Inferior parietal cortex (tissue), 1 donor: ENCODE measurements around the gene ST7.
"Not testable (repeated sequence)": the region's sequence is repeated elsewhere in the genome, so short reads cannot be mapped to it uniquely, and the experiment has no call there.

Experiments
- DNase-seq: peaks from one replicate; pipeline ENCODE4 v3.0.0-alpha.2; 2016; ENCODE audit errors: extremely low spot score

ST7 gene

DNA sequence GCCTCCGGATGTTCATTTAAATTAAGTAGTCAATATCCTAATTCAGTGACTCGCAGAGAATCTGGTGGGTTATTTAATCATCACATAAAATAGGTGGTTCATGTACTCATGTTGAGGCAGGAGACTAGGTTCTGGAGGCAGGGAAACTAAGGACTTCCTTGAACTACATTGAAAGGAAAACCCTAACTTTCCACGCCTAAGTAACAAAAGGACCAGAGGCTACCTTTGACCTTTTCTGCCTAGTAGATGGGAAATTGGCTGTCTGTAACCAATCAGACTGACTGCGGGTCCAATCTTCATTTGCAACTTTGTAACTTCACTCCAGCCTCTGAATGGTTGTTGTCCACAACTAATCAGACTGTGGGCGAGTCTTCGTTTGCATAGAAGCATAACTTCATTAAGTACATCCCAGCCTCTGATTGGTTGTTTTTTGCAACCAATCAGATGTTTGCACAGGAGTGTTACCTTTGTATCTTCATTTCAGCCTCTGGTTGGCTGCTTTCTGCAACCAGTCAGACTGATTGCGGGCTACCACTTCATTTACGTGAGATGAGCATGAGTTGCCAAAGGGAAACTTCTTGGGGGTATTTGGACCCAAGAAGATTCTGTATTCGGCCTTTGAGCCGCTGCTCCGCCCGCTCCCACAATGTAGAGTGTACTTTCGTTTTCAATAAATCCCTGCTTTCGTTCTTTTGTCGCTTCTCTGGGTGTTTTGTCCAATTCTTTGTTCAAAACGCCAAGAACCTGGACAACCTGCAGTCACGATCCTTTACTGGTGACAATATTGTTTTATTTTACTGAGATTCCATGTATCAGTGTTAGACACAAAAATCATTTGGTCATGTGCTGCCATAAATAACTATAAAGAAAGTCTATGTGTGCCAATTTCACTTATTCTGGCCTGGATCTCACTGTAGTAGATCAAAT lies 1.7 kb upstream of the ST7 start:
- peak; percentile 43 for DNase-seq

DNA sequence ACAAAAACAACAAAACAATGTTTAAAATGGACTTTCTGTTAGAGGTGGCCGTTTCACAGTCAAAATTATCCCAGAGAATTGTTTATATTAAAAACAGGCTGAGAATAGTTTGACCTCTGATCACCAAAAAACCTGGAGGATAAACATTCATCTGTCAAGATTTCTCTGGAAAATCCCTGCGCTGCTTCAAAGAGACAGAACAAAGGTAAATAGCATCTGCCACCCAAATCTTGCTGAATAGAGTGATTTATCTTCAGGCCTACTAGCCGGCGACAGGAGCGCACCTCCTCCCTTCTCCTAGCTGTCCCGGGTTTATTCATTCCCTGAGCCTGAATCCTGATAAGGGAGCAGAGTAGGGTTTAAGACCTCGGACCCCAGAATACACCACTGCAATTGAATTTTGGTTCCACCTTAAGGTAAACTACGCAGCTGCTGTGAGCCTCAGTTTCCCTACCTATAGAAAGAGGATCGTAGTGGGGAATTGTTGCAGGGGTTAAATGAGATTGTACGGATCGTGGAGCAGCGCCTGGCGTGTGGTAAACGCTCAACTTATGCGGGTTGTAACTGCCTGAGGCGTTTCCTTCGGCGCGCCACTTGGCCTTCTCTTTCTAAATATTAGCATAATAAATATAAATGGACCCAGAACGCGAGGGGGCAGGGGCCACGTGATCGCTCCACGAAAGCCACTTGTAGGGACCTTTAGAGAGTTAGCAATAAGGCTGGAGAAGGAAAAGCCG lies 498 bp upstream of the ST7 start:
- peak; percentile 44 for DNase-seq

DNA sequence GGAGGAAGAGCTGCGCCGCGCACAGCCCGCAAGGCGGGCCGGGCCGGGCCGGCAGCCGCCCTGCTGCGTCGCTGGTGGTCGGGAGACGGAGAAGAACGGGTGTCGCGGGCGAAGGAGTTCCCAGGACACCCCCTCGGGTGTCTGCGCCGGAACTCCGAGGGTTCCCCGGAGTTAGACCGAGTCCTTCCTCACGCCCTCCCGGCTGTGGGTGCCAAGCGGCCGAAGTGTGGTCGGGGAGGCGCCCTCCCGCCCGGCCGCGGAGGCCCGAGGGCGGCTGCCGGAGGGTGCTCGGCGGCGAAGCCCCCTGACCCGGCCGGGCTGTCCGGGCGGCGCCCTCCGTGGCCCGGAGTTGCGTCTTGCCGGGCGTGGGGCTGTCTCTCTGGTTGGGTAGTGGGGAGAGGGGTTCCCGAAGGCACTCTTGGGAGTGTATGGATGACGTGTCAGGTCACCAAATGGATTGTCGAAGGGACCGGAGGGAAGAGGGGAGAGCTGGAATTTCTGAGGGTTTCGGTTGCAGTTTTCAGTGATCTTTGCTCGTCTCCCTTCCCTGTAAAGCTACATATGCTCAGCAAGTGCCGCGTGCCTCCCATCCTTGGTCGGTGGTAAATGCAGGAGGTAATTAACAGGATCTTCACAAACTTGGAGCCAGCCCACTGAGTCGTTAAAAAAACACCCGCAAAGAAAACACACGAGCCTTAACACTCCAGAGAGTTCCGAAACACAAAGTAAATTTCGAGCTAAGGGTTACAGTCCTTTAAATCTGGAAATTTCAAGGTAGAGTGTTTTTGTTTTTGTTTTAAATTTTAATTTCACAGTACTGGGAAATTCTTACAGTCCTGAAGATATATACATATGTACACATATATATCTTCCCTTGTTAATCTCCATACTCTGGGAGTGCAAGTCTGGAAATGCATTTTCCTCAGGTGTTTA lies 871 bp downstream of the ST7 start:
- peak; percentile 64 for DNase-seq

DNA sequence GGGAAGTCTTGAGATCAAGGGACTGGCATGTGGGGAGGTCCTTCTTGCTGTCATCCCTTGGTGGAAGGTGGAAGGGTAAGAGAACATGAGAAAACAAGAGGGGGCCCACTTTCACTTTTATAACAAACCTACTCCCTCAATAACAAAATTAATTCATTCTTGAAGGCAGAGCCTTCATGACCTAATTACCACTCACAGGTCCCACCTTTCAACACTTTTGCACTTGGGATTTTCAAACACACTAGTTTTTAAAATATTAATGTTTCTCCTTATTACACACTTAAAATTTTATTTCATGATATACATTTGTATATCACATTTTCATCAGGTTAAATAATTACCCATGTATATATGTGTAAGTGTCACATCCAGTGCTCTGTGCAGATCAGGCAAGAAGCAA lies 2.0 kb downstream of the ST7 start:
- no peak for DNase-seq

DNA sequence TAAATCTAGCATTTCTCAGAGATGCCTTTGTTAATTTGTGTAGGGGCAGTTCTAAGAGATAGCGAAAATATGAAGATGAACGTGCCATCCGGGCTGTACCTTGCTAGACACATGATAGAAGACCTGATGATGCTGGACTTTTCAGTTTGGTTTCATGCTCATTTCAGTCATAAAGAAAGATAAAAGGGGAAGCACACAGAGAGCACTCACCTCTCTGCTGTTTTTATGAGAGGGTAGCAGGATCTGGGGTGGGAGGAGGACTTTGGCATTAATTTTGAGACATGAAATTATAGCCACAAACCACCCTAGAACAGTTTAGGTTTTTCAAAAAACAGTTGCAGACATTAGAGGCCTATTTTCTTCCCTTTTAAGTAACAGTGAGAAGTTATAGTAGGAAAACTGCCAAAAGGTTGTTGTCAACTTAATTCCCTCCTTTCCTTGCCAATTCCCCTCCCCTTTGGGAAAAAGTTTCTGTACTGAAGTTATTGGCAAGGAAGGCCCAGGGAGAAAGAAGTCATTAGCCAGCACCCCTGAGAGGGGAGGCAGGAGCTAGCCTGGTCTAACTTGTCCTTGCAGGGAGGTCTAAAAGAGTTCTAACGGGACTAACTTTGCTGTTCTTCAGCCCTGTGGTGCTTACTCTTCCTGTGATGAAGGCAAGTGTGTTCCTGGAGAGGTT lies 2.6 kb downstream of the ST7 start:
- no peak for DNase-seq

DNA sequence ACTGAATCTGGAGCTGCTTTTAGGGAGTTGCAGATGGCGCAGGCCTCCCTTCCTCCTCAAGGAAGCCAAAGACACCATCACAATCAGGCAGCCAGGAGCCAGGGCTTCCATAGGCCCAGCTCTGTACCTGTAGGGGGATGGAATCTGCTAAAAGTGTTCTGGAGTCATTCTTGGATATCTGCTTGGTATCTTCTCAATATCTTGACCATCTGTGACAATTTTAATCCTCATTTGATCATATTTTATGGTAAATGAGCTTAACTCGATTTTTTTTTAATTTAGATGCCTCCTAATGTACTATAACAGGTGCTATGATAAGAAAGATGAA lies 3.1 kb downstream of the ST7 start:
- DNase-seq: no peak

DNA sequence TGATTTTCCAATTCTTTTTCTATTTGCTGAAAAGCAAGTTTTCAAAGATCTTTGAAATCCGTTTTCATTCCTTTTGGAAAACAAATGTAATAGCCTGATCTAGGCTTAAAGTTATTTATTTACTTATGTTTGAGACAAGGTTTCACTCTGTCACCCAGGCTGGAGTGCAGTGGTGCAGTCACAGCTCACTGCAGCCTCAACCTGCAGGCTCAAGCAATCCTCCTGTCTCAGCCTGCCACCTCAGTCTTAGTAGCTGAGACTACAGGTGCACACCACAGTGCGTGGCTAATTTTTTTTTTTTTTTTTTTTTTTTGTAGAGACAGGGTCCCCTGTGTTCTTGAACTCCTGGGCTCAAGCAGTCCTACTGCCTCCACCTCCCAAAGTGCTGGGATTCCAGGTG lies 4.6 kb downstream of the ST7 start:
- no peak for DNase-seq

DNA sequence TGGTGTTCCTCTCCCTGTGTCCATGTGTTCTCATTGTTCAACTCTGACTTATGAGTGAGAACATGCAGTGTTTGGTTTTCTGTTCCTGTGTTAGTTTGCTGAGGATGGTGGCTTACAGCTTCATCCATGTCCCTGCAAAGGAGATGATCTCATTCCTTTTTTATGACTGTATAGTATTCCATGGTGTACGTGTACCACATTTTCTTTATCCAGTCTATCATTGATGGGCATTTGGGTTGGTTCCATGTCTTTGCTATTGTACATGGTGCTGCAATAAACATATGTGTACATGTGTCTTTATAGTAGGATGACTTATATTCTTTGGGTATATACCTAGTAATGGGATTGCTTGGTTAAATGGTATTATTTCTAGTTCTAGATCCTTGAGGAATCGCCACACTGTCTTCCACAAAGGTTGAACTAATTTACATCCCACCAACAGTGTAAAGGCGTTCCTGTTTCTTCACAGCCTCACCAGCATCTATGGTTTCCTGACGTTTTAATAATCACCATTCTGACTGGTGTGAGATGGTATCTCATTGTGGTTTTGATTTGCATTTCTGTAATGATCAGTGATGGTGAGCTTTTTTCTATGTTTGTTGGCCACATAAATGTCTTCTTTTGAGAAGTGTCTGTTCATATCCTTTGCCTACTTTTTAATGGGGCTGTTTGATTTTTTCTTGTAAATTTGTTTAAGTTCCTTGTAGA lies 8.8 kb downstream of the ST7 start:
- DNase-seq: not testable (repeated sequence)

DNA sequence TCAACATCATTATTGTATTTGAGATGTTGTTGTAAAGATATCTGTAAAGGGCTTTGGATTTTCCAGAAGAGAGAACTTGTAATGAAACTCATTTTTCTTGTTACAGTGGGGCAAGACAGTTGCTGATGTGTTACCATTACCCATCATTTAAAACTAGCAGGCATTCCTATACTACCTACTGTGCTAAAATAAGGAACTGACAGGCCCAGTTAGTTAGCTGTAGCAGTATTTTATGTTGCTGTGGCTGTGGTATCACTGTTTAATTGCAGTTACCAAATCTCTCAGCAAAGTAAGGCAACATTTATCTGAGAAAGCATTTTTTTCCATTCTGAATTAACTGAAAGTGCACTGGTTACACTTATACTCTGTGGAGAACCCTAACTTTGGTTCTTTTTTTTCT lies 9.9 kb downstream of the ST7 start:
- DNase-seq: no peak

DNA sequence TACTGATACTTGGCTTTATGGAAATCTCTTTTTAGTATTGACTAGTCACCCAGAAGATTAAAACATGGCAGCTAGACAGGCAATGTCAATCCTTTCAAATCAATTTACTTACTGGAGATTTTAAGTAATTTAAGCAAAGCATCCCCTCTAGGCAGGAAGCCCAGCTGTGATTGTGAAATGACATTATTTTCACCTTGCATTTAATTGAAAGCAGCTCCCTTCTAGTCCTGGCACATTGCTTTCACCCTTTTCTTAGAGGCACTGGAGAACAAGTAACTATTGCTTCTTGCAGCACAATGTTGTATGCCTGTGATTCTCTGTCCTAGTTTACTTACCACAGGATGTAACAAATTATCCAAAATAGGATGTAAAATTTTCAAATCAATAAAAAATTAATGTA lies 13.3 kb downstream of the ST7 start:
- DNase-seq: no peak

DNA sequence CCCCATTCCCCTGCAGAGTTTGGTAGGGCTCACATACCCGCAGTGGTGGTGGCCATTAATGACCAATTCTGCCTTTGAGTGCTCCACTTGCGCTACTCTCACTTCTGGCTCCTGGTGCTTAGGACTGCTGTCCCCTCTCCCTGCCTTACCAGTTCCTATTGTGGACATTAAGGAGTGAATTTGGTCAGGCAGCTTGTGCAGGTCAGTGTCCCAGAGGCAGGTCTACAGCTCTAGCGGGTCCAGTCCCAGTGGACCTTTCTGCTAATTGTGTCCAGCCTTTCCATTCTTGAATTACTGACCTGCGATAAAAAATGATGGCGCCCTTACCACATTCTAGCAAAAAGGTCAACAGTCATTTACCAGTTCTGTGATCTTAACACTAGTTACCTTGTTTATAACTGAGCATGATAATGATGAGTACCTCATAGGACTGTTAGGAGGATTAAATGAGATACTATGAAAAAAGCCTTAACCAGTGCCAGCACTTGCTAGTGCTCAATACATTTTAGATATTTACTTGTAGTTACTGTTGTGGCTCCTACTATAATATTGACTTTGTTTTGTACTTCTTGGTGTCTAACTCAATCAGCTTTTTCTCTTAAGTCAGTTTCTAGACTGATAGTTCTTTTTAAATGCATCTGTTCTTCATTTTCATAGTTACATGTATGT lies 14.1 kb downstream of the ST7 start:
- DNase-seq: no peak

DNA sequence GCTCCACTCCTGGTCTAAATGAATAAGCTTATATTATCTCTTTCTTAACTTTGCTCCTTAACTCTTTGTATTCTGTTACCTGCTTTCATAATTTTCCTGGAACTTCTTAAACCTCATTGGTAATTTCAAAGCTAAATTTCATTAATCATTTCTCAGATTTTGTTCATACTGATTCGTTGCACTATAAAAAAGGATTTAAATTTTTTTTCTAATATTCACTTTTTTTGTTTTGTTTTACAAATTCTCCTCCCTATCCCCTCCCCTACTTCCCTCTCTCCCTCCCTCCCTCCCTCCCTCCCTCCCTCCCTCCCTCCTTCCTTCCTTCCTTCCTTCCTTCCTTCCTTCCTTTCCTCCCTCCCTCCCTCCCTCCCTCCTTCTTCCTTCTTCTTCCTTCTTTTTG lies 14.7 kb downstream of the ST7 start:
- DNase-seq: no peak

DNA sequence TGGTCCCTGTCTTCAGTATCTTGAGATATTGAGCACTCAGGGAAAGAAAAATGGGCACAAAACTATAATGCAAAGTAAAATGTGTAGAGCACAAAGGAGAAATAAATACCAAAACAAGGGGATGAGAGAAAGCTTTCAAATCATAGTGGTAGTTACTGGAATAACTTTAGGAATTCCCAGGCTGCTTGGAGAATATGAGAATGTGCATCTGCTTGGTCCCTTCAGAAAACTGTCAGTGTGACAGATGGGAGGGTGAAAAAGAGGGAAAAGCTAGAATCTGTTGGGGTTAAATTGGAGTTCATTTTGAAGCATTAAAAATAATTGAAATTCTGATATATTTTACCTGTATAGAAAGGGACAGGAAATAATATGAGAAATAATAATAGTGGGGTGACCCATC lies 15.3 kb downstream of the ST7 start:
- no peak for DNase-seq

DNA sequence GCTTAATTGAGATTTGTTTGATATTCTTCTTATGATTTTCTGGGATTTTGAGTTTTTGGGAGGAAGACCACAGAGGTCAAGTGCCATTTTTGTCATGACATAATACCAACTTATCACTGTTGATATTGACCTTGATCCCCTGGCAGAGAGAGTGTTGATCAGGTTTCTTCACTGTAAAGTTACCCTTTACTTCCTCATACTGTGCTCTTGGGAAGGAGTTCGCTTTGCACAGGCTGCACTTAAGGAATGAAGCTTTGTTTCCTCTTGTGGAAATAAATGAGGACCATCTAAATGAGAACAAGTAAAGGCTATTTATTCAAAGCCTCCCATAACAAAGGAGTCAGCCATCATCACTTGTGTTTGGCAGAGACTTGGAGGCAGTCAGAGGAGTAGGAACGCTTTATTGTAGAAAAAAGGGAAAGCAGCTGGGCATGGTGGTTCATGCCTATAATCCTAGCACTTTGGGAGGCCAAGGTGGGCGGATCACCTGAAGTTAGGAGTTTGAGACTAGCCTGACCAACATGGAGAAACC lies 16.1 kb downstream of the ST7 start:
- DNase-seq: no peak

DNA sequence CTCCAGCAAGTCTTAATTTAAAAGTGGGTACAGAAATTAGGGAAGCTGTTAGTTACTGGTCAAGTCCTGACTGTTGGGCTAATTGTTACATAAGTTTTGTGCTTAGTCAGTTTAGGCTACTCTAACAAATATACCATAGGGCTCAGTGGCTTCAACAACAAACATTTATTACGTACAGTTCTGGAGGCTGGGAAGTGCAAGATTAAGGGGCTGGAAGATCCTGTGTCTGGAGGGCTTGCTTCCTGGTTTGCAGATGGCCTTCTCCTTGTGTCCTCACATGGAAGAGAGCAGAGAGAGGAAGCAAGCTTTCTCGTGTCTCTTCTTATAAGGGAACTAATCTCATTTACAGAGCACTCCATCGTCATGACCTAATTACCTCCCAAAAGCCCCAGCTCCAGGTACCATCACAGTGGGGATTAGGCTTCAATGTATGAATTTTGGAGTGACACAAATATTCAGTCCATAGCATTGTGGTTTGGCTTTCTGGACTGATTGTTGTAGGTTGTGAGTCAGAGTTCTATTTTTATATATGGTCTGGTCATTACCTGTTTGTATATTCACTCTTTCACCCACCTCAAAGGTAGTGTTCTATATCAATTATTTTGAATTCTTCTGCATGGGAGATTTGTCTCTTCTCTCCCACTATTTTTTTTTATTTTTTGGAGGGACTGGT lies 17.1 kb downstream of the ST7 start:
- no peak for DNase-seq

DNA sequence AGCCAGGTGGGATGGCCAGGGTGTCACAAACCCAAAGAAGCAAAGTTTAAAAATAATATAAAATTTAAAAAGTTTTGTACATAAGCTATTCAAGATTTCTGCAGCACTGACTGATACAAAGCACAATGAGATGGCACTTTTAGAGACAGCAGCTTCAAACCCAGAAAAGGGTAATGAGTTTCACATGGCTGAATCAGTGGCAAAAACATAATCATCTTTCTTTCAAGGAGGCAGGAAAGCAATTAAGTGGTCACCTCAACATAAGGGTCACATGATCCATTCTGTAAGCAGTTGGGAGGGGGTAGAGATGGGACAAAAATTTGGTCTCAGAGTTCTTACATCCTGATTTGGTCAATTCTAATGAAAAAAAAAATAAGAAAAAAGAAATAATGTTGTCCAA lies 17.9 kb downstream of the ST7 start:
- DNase-seq: not testable (repeated sequence)

DNA sequence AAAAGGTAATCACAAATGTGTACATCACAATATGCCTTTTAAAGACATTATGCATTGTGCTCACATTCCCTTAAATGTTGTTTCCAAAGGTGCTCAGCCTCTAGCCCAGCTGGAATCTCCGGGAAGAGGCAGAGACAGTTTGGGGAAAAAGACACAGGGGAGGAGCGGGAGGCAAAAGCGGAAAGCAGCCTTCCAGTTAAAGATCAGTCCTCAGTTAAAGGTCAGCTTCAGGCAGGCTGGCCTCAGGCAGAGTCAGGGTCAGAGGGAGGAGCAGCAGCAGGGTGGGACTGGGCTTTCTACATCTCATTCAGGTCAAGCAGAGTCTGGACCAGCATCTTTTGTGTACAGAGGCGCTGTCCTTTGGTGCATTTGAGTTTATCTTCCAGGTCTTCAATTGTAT lies 18.6 kb downstream of the ST7 start:
- no peak for DNase-seq

DNA sequence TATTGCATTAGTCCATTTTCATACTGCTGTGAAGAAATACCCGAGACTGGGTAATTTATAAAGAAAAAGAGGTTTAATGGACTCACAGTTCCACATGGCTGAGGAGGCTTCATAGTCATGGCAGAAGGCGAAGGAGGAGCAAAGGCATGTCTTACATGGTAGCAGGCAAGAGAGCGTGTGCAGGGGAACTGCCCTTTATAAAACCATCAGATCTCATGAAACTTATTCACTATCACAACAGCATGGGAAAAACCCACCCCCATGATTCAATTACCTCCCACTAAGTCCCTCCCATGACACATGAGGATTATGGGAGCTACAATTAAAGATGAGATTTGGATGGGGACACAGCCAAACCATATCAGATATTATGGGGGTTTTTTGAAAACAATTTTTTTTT lies 21.7 kb downstream of the ST7 start:
- DNase-seq: not testable (repeated sequence)

DNA sequence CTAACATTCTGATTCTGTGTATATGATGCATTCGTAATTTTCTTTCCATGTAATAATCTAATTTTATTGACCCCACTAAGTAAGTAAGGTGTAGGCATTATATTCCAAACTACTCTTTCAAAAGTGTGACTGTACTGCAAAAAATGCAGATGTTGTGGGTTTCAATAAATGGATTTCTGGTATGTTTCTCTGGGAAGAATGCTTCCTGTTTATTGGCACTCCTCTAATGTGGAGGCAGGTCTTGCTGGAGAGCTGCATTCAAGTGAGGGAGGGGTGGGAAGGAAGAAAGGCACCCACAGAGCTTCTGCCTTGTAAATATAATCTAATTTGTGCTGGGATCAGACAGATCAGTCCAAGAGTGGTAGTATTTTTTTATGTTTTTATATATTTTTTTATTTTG lies 23.9 kb downstream of the ST7 start:
- DNase-seq: no peak

DNA sequence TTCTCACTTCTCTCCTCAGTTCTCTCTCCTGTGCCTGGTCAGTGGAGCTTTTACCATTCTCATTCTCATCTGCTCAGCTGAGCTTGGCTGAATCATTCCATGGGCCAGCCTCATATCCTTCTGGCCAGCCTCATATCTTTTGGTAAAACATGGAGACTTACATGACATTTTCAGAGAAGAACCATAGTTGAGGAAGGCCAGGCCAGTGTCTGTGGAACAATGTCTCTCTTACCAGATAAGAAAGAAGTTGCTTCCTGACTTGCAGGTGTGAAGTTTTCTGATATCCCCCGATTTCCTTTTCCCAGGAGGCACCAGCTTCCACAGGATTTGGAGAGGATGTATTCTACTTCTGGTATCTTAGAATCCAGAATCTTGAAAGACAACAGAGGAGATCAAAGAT lies 24.7 kb downstream of the ST7 start:
- DNase-seq: no peak
